OCI-LY7 (cell line): ENCODE data around the gene CENPP. TPM values are rescaled to one million over a fixed set of nuclear protein-coding genes. Genes with fewer than 3 reads are reported as not detected.

Source experiments
- BruUV-seq: library from RNA; stranded (reverse); fragments of 400-500 nt; replicated peaks from 2 replicates; lab custom pipeline; 2021; lab: Mats Ljungman, UMichigan
- CTCF ChIA-PET: fragments of 300-600 bp; sonication (Branson Sonifier 250); formaldehyde crosslinking; loops from one replicate; lab custom pipeline; 2022; ENCODE audit warnings: antibody characterized with exemption; ENCODE audit not compliant: unreplicated experiment; lab: Charles Lee
- POLR2A ChIA-PET: fragments of 300-600 bp; sonication (Branson Sonifier 250); formaldehyde crosslinking; loops from one replicate; lab custom pipeline; 2022; ENCODE audit warnings: antibody characterized with exemption; lab: Charles Lee
- DNase-seq: peaks from one replicate; pipeline ENCODE4 v3.0.0-alpha.2; 2015; ENCODE audit warnings: low spot score
- H2AFZ ChIP-seq: fragments of 200-600 bp; sonication (generic), shearing (Covaris generic); 2 replicates; pipeline ENCODE4 v1.6.1; 2014; ENCODE audit warnings: mild to moderate bottlenecking, antibody characterized with exemption, low read length, moderate library complexity
- H3K27ac ChIP-seq: fragments of 200-600 bp; sonication (generic); 2 replicates; pipeline ENCODE4 v1.5.1; 2014; ENCODE audit warnings: mixed run types, low read depth, mild to moderate bottlenecking, moderate library complexity, low read length, inconsistent platforms; ENCODE audit not compliant: poor library complexity, severe bottlenecking
- H3K36me3 ChIP-seq: fragments of 200-600 bp; sonication (generic); 2 replicates; pipeline ENCODE4 v1.6.1; 2014; ENCODE audit warnings: mild to moderate bottlenecking, antibody characterized with exemption, low read length, moderate library complexity, mixed read lengths; ENCODE audit not compliant: insufficient read depth
- H3K4me1 ChIP-seq: fragments of 200-600 bp; sonication (generic); 2 replicates; pipeline ENCODE4 v1.5.1; 2014; ENCODE audit warnings: mild to moderate bottlenecking, low read length; ENCODE audit not compliant: insufficient read depth, poor library complexity, severe bottlenecking
- H3K4me2 ChIP-seq: fragments of 200-600 bp; sonication (generic); 2 replicates; pipeline ENCODE4 v1.6.1; 2014; ENCODE audit warnings: mild to moderate bottlenecking, low read length
- H3K4me3 ChIP-seq: fragments of 200-600 bp; sonication (generic); 2 replicates; pipeline ENCODE4 v1.5.1; 2014; ENCODE audit warnings: mild to moderate bottlenecking, low read depth, low read length; ENCODE audit not compliant: poor library complexity, severe bottlenecking
- H3K79me2 ChIP-seq: fragments of 200-600 bp; sonication (generic); 2 replicates; pipeline ENCODE4 v1.6.1; 2016; ENCODE audit warnings: low read depth, mild to moderate bottlenecking, low read length, moderate library complexity, mixed read lengths; ENCODE audit not compliant: insufficient read depth
- H3K9me2 ChIP-seq: fragments of 200-600 bp; sonication (generic); 2 replicates; pipeline ENCODE4 v1.6.1; 2016; ENCODE audit warnings: mild to moderate bottlenecking, low read length, mixed read lengths; ENCODE audit not compliant: insufficient read depth
- H3K9me3 ChIP-seq: fragments of 200-600 bp; sonication (generic); 2 replicates; pipeline ENCODE4 v1.6.1; 2014; ENCODE audit warnings: mild to moderate bottlenecking, mixed run types, low read length, mixed read lengths
- H4K20me1 ChIP-seq: fragments of 200-600 bp; sonication (generic); 2 replicates; pipeline ENCODE4 v1.6.1; 2014; ENCODE audit warnings: mild to moderate bottlenecking, antibody characterized with exemption, low read length, moderate library complexity, mixed read lengths; ENCODE audit not compliant: insufficient read depth
- CTCF ChIP-seq: fragments of 200-600 bp; sonication (generic); conservative IDR thresholded peaks from 2 replicates; pipeline ENCODE4 v1.5.1; 2014; ENCODE audit warnings: mild to moderate bottlenecking, antibody characterized with exemption, low read length, moderate library complexity, mixed read lengths
- EZH2phosphoT487 ChIP-seq: fragments of 200-600 bp; sonication (generic); IDR thresholded peaks from 2 replicates; pipeline ENCODE4 v1.6.1; 2018; ENCODE audit warnings: low read depth, borderline replicate concordance, mild to moderate bottlenecking, mixed run types, antibody characterized with exemption, low read length, moderate library complexity, mixed read lengths
- intact Hi-C: fragments of 100-400 bp; cut with micrococcal nuclease; formaldehyde crosslinking; loops from one replicate; pipeline ENCODE4 v1.10.0; 2022; ENCODE audit not compliant: unreplicated experiment
- total RNA-seq, 2 experiments: library from RNA; depleted of rRNA in 1 of 2; stranded (reverse); fragments of >200 nt in 1 of 2; shearing (Covaris generic) in 1 of 2; gene quantifications; 2 replicates each; pipeline ENCODE4 v1.2.3, GENCODE V29; 2014 to 2022

CENPP gene
- total RNA-seq, 2 experiments from 2014 or later = 25.4 to 30.9 TPM

DNA sequence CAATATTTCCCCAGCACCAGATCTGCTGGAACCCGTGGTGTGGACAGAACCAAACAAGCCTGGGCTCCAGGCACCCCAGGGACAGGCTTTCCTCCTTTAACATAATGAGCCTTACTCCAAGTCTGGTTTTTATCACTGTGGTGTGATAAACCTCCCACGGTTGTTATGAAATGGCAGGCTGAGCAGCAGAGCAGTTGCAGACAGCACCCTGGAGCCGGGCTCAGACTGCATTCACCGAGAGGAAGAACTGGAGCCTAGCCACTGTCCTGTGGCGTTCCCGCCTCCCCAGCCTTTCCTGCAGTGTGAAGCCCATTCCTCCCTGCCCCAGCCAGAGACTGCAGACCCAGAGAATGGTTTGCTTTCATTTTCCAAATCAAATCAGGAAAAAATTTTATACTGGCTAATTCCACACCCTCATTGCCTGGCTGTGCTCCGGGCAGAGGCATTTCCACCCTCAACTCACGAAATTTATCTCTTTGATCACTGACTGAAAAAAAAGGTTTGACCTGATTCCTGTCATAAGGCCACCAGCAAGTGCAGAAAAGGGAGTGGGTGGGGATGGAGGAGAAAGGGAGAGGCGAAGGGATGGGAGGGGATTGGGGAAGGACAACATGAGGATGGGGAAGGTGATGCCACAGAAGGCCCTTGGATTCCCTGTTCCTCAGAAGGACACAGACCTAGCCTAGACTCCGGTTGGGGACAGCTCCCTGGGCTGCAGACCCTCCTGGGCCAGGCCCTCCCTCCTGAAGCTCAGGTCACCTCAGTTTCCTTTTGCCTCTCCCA lies 325.3 kb downstream of the CENPP start:
- Histone ChIP-seq H2AFZ (no peak overlapping the region), H3K27ac (no peak overlapping the region), H3K4me3 (no peak overlapping the region), H4K20me1 (no peaks in the 10 kb centered on the region), H3K4me2 (no peak overlapping the region), H3K36me3 (peaks cover 85% of the 10 kb centered on the region), H3K9me3 (no peaks in the 10 kb centered on the region), H3K4me1 (peaks cover 8% of the 10 kb centered on the region), H3K9me2 (no peaks in the 10 kb centered on the region), H3K79me2 (no peaks in the 10 kb centered on the region)
- ChIA-PET POLR2A (interaction anchor here (0.7 kb wide), 1 partner anchor 148 kb away, joined by 3 read pairs; no protein-coding TSS in a partner anchor), CTCF (no interaction called here)
- BruUV-seq = no TSS peak
- no peak for DNase-seq
- intact Hi-C loops = no loop called here
- no peak for TF ChIP-seq CTCF
- TF ChIP-seq EZH2phosphoT487 = no peak

DNA sequence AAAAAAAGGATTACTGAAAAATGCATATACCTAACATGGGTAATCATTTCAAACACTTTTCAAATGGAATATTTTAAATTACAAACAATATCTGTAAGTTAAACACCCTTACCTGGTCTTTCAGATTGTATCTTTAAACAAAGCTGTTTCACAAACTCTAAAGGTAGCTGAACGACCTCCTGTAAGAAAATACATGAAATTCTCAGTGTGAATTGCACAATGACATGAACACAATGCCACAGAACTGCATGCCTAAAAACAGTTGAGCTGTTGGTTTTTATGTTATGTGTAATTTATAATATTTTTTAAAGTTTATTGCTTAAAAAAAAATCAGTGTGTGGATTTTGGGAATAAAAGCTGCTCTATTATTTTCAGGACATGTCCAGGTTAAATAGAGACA lies 326.7 kb downstream of the CENPP start:
- CTCF ChIA-PET = no interaction called here
- no peak overlapping the region for H3K4me2 ChIP-seq
- no peak overlapping the region for H2AFZ ChIP-seq
- POLR2A ChIA-PET = interaction anchor here (0.7 kb wide), 1 partner anchor 19 kb away, joined by 4 read pairs; no protein-coding TSS in a partner anchor
- H3K27ac ChIP-seq = no peak overlapping the region
- H3K4me1 ChIP-seq = peaks cover 8% of the 10 kb centered on the region
- no peaks in the 10 kb centered on the region for H3K9me2 ChIP-seq
- intact Hi-C loops = no loop called here
- peaks cover 74% of the 10 kb centered on the region for H3K36me3 ChIP-seq
- DNase-seq = no peak
- BruUV-seq = no TSS peak
- H3K79me2 ChIP-seq = no peaks in the 10 kb centered on the region
- H3K4me3 ChIP-seq = no peak overlapping the region
- TF ChIP-seq EZH2phosphoT487 (no peak), CTCF (no peak)
- H3K9me3 ChIP-seq = no peaks in the 10 kb centered on the region
- H4K20me1 ChIP-seq = no peaks in the 10 kb centered on the region
